ENCODE data around the gene RPL14. TPM values are rescaled to one million over a fixed set of nuclear protein-coding genes. Genes with fewer than 3 reads are reported as not detected.

Gene RPL14
- total RNA-seq: 100 to 1,000 TPM; 163 to 607 (median 495) TPM
- 1,000 to 10,000 TPM; 1,553 to 2,267 (median 2,011) TPM for polyA plus RNA-seq
- long read RNA-seq, donor 1, full-length matches to known transcripts: 333 of 400 reads
- long read RNA-seq, donor 1, partial matches to known transcripts: 62 of 400 reads
- long read RNA-seq, donor 1, other reads (novel, unspliced or antisense): 5 of 400 reads
- long read RNA-seq, donor 2, full-length matches to known transcripts: 504 of 645 reads
- long read RNA-seq, donor 2, partial matches to known transcripts: 111 of 645 reads
- long read RNA-seq, donor 2, other reads (novel, unspliced or antisense): 30 of 645 reads
- long read RNA-seq, donor 3, full-length matches to known transcripts: 414 of 475 reads
- long read RNA-seq, donor 3, partial matches to known transcripts: 48 of 475 reads
- long read RNA-seq, donor 3, other reads (novel, unspliced or antisense): 13 of 475 reads
- long read RNA-seq, donor 4, full-length matches to known transcripts: 55 of 65 reads
- long read RNA-seq, donor 4, partial matches to known transcripts: 10 of 65 reads
- long read RNA-seq, donor 4, other reads (novel, unspliced or antisense): 0 of 65 reads
- long read RNA-seq, donor 5, full-length matches to known transcripts: 550 of 601 reads
- long read RNA-seq, donor 5, partial matches to known transcripts: 44 of 601 reads
- long read RNA-seq, donor 5, other reads (novel, unspliced or antisense): 7 of 601 reads
- long read RNA-seq, donor 6: 0 reads
- long read RNA-seq, donor 7, full-length matches to known transcripts: 731 of 894 reads
- long read RNA-seq, donor 7, partial matches to known transcripts: 155 of 894 reads
- long read RNA-seq, donor 7, other reads (novel, unspliced or antisense): 8 of 894 reads
- long read RNA-seq, donor 8, full-length matches to known transcripts: 565 of 635 reads
- long read RNA-seq, donor 8, partial matches to known transcripts: 70 of 635 reads
- long read RNA-seq, donor 8, other reads (novel, unspliced or antisense): 0 of 635 reads
- long read RNA-seq, donor 9, full-length matches to known transcripts: 664 of 911 reads
- long read RNA-seq, donor 9, partial matches to known transcripts: 233 of 911 reads
- long read RNA-seq, donor 9, other reads (novel, unspliced or antisense): 14 of 911 reads
- long read RNA-seq, donor 10, full-length matches to known transcripts: 301 of 328 reads
- long read RNA-seq, donor 10, partial matches to known transcripts: 22 of 328 reads
- long read RNA-seq, donor 10, other reads (novel, unspliced or antisense): 5 of 328 reads

GRCh38 chr3:40456940-40457823, at the start of gene RPL14:
Gene RPL14, plus strand, starts transcription at chr3:40457339. Its CDS starts 133 bp downstream, at chr3:40457472.
- Histone ChIP-seq H3K4me1 (peaks cover 24 to 61% (median 43%) of the 10 kb centered on the region in 4 donors), H3K9me3 (no peaks in the 10 kb centered on the region), H3K36me3 (peaks cover 30 to 42% (median 42%) of the 10 kb centered on the region in 4 donors), H3K27ac (peak within 1 kb of the TSS; percentile 90 to 95 (median 92)), H3K27me3 (no peaks in the 10 kb centered on the region), H3K4me3 (peak within 1 kb of the TSS; percentile 92 to 98 (median 97))
- 0 to 1% (median 0%) methylated on average over 41 to 79 of the region's 79 CpGs for WGBS, 5 donors
- intact Hi-C loops (cut with DNase I; ENCODE audit: low total_unique reads): no loop called here
- peak; percentile 97 to 99 for DNase-seq
- no peak for TF ChIP-seq EP300 (IDR thresholded peaks at IDR 0.05)
- peak; percentile 97 to 99 (median 98) for TF ChIP-seq POLR2AphosphoS5 (IDR thresholded peaks at IDR 0.05)
- TF ChIP-seq, protein P1, sequence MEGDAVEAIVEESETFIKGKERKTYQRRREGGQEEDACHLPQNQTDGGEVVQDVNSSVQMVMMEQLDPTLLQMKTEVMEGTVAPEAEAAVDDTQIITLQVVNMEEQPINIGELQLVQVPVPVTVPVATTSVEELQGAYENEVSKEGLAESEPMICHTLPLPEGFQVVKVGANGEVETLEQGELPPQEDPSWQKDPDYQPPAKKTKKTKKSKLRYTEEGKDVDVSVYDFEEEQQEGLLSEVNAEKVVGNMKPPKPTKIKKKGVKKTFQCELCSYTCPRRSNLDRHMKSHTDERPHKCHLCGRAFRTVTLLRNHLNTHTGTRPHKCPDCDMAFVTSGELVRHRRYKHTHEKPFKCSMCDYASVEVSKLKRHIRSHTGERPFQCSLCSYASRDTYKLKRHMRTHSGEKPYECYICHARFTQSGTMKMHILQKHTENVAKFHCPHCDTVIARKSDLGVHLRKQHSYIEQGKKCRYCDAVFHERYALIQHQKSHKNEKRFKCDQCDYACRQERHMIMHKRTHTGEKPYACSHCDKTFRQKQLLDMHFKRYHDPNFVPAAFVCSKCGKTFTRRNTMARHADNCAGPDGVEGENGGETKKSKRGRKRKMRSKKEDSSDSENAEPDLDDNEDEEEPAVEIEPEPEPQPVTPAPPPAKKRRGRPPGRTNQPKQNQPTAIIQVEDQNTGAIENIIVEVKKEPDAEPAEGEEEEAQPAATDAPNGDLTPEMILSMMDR (IDR thresholded peaks at IDR 0.05): no peak
- TF ChIP-seq POLR2A (IDR thresholded peaks at IDR 0.05): peak in 2 of 4 donors; percentile 73 to 89

- intact Hi-C loops (cut with DNase I; ENCODE audit: low total_unique reads): no loop called here
- TF ChIP-seq EP300 (IDR thresholded peaks at IDR 0.05): no peak
- TF ChIP-seq POLR2A (IDR thresholded peaks at IDR 0.05): no peak
- TF ChIP-seq, protein P1 (IDR thresholded peaks at IDR 0.05): no peak
- no peak for TF ChIP-seq POLR2AphosphoS5 (IDR thresholded peaks at IDR 0.05)
- DNase-seq: no peak
Measured at GRCh38 chr3:40407611-40408010, 49.5 kb upstream of the RPL14 start.

GRCh38 chr3:40414270-40414669, 42.9 kb upstream of the RPL14 start:
- H3K4me3 ChIP-seq: no peak overlapping the region
- H3K9me3 ChIP-seq: no peaks in the 10 kb centered on the region
- intact Hi-C loops (cut with DNase I; ENCODE audit: low total_unique reads): no loop called here
- no peak overlapping the region for H3K27ac ChIP-seq
- WGBS, 5 donors: 21 to 61% (median 47%) methylated on average over 1 of the region's 1 CpG
- no peak for DNase-seq
- no peak for TF ChIP-seq POLR2A (IDR thresholded peaks at IDR 0.05)
- H3K4me1 ChIP-seq: peaks cover 0 to 8% (median 0%) of the 10 kb centered on the region in 4 donors
- no peaks in the 10 kb centered on the region for H3K27me3 ChIP-seq
- H3K36me3 ChIP-seq: no peaks in the 10 kb centered on the region

More at GRCh38 chr3:40407611-40408010, 49.5 kb upstream of the RPL14 start:
- WGBS, 5 donors: 81 to 87% (median 83%) methylated on average over 3 of the region's 3 CpGs
- Histone ChIP-seq H3K4me3 (no peak overlapping the region), H3K9me3 (no peaks in the 10 kb centered on the region), H3K36me3 (no peaks in the 10 kb centered on the region), H3K27me3 (no peaks in the 10 kb centered on the region), H3K27ac (no peak overlapping the region), H3K4me1 (no peaks in the 10 kb centered on the region)
